Endothelial cell (in vitro differentiated cells): Measurements from ENCODE around the gene OR3A1. TPM values are rescaled to one million over a fixed set of nuclear protein-coding genes. Genes with fewer than 3 reads are reported as not detected.
"Not testable (repeated sequence)": the region's sequence is repeated elsewhere in the genome, so short reads cannot be mapped to it uniquely, and the experiment has no call there.

Source experiments
- DNase-seq: peaks from one replicate; pipeline ENCODE4 v3.0.0; 2021; ENCODE audit warnings: low spot score
- H3K27ac Mint-ChIP-seq: one replicate; pipeline ENCODE4 v1.8.0; 2021; ENCODE audit warnings: mixed read lengths, inconsistent platforms; ENCODE audit not compliant: unreplicated experiment
- H3K27me3 Mint-ChIP-seq: one replicate; pipeline ENCODE4 v1.8.0; 2021; ENCODE audit warnings: mild to moderate bottlenecking, moderate library complexity, mixed read lengths, inconsistent platforms; ENCODE audit not compliant: unreplicated experiment
- H3K36me3 Mint-ChIP-seq: one replicate; pipeline ENCODE4 v1.8.0; 2021; ENCODE audit warnings: mild to moderate bottlenecking, low read depth, mixed read lengths, inconsistent platforms; ENCODE audit not compliant: unreplicated experiment
- H3K4me1 Mint-ChIP-seq: one replicate; pipeline ENCODE4 v1.8.0; 2021; ENCODE audit warnings: mild to moderate bottlenecking, mixed read lengths, inconsistent platforms; ENCODE audit not compliant: unreplicated experiment
- H3K4me3 Mint-ChIP-seq: one replicate; pipeline ENCODE4 v1.8.0; 2021; ENCODE audit warnings: mild to moderate bottlenecking, mixed read lengths, inconsistent platforms; ENCODE audit not compliant: unreplicated experiment
- H3K9me3 Mint-ChIP-seq: one replicate; pipeline ENCODE4 v1.8.0; 2021; ENCODE audit warnings: mixed read lengths, inconsistent platforms; ENCODE audit not compliant: unreplicated experiment
- total RNA-seq: library from RNA; stranded (reverse); fragmentation: NEBNext Ultra II Directional; extraction: Animal tissue kit (Norgen Biotek cat#: 25700); gene quantifications from one replicate; pipeline ENCODE4 v1.2.1, GENCODE V29; 2021; ENCODE audit not compliant: unreplicated experiment
- TF ChIP-seq, protein P1 (sequence below): fragments of 200-600 bp; sonication (generic); IDR thresholded peaks from one replicate; pipeline ENCODE4 v1.5.0; 2021; ENCODE audit warnings: antibody characterized with exemption; ENCODE audit not compliant: unreplicated experiment

The OR3A1 gene
- total RNA-seq, 1 donor from 2014 or later: not detected

DNA sequence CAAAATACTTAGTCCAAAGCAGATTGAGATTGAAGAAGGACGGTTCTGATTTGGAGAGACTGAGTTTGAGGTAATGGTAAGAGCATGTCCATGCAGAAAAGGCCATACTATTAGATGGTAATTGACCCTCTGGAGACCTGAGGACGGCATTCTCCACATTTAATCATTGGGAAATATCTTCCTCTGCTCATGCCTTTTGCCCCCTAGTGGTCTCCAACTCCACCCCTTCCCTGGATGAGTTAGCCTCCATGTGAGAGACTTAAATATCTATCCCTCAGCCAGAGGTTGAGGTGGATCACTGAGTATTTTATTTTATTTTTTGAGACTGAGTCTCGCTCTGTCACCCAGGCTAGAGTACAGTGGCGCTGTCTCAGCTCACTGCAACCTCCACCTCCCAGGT is 10.4 kb upstream of the OR3A1 start:
- Mint-ChIP-seq H3K9me3 (no peaks in the 10 kb centered on the region), H3K27ac (no peak overlapping the region), H3K27me3 (peaks cover 2% of the 10 kb centered on the region), H3K4me3 (no peak overlapping the region), H3K4me1 (no peaks in the 10 kb centered on the region), H3K36me3 (no peaks in the 10 kb centered on the region)
- no peak for DNase-seq
- TF ChIP-seq, protein P1, sequence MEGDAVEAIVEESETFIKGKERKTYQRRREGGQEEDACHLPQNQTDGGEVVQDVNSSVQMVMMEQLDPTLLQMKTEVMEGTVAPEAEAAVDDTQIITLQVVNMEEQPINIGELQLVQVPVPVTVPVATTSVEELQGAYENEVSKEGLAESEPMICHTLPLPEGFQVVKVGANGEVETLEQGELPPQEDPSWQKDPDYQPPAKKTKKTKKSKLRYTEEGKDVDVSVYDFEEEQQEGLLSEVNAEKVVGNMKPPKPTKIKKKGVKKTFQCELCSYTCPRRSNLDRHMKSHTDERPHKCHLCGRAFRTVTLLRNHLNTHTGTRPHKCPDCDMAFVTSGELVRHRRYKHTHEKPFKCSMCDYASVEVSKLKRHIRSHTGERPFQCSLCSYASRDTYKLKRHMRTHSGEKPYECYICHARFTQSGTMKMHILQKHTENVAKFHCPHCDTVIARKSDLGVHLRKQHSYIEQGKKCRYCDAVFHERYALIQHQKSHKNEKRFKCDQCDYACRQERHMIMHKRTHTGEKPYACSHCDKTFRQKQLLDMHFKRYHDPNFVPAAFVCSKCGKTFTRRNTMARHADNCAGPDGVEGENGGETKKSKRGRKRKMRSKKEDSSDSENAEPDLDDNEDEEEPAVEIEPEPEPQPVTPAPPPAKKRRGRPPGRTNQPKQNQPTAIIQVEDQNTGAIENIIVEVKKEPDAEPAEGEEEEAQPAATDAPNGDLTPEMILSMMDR: peak; percentile 29

DNA sequence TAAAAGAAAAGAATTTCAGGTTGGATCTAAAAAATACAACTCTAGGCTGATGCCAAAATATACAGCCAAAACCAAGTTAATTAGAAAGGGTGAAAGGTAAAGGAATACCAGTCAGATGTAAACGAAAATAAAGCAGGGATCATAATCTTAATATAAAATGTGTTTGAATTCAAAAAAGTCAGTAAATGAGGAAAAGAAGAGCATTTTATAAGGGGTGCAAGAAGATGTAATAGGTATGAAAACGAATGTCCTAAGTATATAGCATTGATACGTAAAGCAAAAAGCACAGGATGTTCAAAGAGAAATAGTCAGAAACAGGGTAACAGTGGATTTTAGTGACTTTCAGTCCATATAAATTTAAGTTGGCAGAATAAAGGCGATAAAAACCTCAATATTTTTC is 2.5 kb downstream of the OR3A1 start:
- Mint-ChIP-seq H3K4me3 (no peak overlapping the region), H3K27ac (no peak overlapping the region), H3K4me1 (no peaks in the 10 kb centered on the region), H3K27me3 (peaks cover 4% of the 10 kb centered on the region), H3K36me3 (no peaks in the 10 kb centered on the region), H3K9me3 (no peaks in the 10 kb centered on the region)
- TF ChIP-seq, protein P1: no peak
- DNase-seq: no peak

DNA sequence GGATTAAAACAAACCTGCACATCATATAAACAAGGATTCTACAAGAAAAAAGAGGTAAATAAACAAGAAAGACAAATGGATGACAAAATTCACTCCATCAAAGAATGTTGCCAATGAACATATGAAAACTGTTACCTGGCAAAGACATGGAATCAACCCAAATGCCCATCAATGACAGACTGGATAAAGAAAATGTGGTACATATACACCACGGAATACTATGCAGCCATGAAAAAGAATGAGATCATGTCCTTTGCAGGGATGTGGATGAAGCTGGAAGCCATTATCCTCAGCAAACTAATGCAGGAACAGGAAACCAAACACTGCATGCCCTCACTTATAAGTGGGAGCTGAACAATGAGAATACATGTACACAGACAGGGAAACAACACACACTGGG is 4.6 kb downstream of the OR3A1 start:
- H3K9me3 Mint-ChIP-seq, H3K36me3 Mint-ChIP-seq, H3K27me3 Mint-ChIP-seq, H3K27ac Mint-ChIP-seq, H3K4me1 Mint-ChIP-seq, DNase-seq, H3K4me3 Mint-ChIP-seq: not testable (repeated sequence)

DNA sequence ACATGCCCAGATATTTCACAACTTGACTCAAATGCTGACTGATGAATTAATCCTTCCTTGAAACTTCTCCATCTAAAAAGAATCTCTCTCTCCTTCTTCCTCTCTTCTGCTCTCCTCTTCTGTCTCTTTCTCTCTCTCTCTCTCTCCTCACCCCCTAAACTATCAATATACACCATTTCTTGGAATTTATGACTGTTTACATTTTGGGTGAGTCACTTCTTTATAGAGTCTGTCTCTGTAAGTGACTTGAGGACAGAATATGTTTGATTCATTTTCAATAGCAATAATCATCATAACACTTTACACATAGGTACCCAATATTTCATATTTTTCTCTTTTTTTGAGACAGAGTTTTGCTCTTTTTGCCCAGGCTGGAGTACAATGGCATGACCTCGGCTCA is 15.3 kb downstream of the OR3A1 start:
- TF ChIP-seq, protein P1: no peak
- Mint-ChIP-seq H3K4me3 (no peak overlapping the region), H3K4me1 (no peaks in the 10 kb centered on the region), H3K9me3 (no peaks in the 10 kb centered on the region), H3K36me3 (no peaks in the 10 kb centered on the region), H3K27ac (no peak overlapping the region), H3K27me3 (peaks cover 3% of the 10 kb centered on the region)
- no peak for DNase-seq

DNA sequence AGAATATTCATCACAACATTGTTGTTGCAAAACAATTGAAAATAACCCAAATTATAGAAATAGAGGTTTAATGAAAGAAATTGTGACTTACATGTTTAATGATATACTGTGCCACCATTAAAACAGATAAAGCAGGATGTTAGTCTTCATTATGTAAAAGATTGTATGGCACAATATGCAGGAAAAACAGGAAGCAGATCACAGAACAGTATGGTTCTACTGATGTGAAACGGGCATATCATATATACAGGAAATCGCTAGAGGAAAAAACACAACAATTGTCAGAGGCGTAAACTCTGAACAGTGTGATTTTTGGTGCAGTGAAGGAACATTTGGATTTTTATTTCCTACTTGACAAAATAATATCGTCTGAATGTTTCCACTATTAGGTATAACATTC is 22.0 kb downstream of the OR3A1 start:
- no peaks in the 10 kb centered on the region for H3K36me3 Mint-ChIP-seq
- TF ChIP-seq, protein P1: no peak
- H3K4me3 Mint-ChIP-seq: no peak overlapping the region
- no peaks in the 10 kb centered on the region for H3K4me1 Mint-ChIP-seq
- no peak for DNase-seq
- no peaks in the 10 kb centered on the region for H3K9me3 Mint-ChIP-seq
- no peak overlapping the region for H3K27ac Mint-ChIP-seq
- no peaks in the 10 kb centered on the region for H3K27me3 Mint-ChIP-seq
